ENCODE data around the gene GPR52. TPM values are rescaled to one million over a fixed set of nuclear protein-coding genes. Genes with fewer than 3 reads are reported as not detected.

The GPR52 gene, protein sequence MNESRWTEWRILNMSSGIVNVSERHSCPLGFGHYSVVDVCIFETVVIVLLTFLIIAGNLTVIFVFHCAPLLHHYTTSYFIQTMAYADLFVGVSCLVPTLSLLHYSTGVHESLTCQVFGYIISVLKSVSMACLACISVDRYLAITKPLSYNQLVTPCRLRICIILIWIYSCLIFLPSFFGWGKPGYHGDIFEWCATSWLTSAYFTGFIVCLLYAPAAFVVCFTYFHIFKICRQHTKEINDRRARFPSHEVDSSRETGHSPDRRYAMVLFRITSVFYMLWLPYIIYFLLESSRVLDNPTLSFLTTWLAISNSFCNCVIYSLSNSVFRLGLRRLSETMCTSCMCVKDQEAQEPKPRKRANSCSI
- total RNA-seq: 1 to 10 TPM in 1 of 2 donors, under 1 TPM in 1; 0.98 to 1.1 TPM

DNA sequence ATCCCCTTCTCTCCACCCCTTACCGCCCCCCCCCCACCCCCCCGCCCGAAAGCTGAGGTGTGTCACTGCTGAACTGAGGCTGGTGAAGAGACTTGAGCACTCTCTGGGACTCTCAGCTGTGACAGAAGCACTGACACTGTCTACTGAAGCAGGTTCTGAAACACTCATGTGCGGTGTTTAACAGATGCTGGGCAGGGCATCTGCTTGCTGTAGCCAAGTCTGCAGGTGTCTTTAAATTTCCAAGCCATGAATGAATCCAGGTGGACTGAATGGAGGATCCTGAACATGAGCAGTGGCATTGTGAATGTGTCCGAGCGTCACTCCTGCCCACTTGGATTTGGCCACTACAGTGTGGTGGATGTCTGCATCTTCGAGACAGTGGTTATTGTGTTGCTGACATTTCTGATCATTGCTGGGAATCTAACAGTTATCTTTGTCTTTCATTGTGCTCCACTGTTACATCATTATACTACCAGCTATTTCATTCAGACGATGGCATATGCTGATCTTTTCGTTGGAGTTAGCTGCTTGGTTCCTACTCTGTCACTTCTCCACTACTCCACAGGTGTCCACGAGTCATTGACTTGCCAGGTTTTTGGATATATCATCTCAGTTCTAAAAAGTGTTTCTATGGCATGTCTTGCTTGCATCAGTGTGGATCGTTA is at the start of gene GPR52:
Gene GPR52 (plus strand): TSS at position 99 of the 665 bp plus-strand sequence. CDS start 148 bp downstream, at position 247.
- Histone ChIP-seq H3K36me3 (no peaks in the 10 kb centered on the region), H3K9me3 (peaks cover 0 to 4% of the 10 kb centered on the region in 2 donors), H3K27ac (no peak within 1 kb of the TSS), H3K27me3 (no peaks in the 10 kb centered on the region), H3K4me1 (peaks cover 0 to 24% of the 10 kb centered on the region in 2 donors), H3K4me3 (no peak within 1 kb of the TSS)
- TF ChIP-seq, protein P1, sequence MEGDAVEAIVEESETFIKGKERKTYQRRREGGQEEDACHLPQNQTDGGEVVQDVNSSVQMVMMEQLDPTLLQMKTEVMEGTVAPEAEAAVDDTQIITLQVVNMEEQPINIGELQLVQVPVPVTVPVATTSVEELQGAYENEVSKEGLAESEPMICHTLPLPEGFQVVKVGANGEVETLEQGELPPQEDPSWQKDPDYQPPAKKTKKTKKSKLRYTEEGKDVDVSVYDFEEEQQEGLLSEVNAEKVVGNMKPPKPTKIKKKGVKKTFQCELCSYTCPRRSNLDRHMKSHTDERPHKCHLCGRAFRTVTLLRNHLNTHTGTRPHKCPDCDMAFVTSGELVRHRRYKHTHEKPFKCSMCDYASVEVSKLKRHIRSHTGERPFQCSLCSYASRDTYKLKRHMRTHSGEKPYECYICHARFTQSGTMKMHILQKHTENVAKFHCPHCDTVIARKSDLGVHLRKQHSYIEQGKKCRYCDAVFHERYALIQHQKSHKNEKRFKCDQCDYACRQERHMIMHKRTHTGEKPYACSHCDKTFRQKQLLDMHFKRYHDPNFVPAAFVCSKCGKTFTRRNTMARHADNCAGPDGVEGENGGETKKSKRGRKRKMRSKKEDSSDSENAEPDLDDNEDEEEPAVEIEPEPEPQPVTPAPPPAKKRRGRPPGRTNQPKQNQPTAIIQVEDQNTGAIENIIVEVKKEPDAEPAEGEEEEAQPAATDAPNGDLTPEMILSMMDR (IDR thresholded peaks at IDR 0.05): no peak
- DNase-seq (ENCODE audit: low spot score): no peak

DNA sequence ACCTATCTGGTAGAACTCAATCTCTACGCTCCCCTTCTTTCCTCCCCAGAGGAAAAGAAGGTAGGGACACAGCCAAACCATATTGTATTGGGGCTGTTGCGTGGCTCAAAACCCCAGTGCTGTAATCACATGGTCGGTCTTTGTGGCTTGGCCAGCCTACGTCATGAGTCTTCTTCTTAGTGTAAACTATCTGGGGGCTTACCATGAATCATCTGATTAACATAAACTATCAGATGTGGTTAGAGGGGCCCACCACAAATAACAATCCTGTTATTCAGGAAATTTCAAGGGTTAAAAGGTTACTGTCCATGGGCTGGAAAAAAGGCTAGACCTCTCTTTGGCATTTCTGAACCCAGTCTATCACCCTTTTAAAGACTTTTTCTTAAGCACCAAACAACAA is 49.5 kb upstream of the GPR52 start:
- no peak overlapping the region for H3K27ac ChIP-seq
- DNase-seq (ENCODE audit: low spot score): no peak
- peaks cover 0 to 8% of the 10 kb centered on the region in 2 donors for H3K9me3 ChIP-seq
- no peak overlapping the region for H3K4me3 ChIP-seq
- H3K4me1 ChIP-seq: no peaks in the 10 kb centered on the region
- no peaks in the 10 kb centered on the region for H3K36me3 ChIP-seq
- TF ChIP-seq, protein P1 (IDR thresholded peaks at IDR 0.05): no peak
- H3K27me3 ChIP-seq: no peaks in the 10 kb centered on the region

DNA sequence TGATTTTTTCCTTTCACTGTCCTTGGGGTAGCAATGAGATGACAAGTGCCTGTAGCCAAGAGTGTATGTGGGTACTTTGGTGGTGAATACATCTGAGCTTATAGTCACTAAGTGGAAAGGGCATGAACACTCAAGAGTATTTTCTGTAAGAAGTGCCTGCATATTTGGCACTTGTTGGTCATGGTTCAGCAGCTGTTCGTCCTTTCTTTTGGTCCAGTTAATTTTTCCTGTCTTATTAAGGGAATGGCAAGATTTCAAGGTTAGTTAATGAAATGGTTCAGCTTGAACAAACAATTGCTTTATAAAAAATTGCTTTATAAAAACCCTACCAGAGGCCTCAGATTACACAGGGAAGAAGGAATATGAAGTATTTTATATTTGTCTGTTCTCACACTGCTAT is 48.6 kb upstream of the GPR52 start:
- Histone ChIP-seq H3K27ac (no peak overlapping the region), H3K36me3 (no peaks in the 10 kb centered on the region), H3K4me1 (no peaks in the 10 kb centered on the region), H3K9me3 (peaks cover 0 to 3% of the 10 kb centered on the region in 2 donors), H3K27me3 (no peaks in the 10 kb centered on the region), H3K4me3 (no peak overlapping the region)
- DNase-seq (ENCODE audit: low spot score): no peak
- TF ChIP-seq, protein P1 (IDR thresholded peaks at IDR 0.05): no peak

DNA sequence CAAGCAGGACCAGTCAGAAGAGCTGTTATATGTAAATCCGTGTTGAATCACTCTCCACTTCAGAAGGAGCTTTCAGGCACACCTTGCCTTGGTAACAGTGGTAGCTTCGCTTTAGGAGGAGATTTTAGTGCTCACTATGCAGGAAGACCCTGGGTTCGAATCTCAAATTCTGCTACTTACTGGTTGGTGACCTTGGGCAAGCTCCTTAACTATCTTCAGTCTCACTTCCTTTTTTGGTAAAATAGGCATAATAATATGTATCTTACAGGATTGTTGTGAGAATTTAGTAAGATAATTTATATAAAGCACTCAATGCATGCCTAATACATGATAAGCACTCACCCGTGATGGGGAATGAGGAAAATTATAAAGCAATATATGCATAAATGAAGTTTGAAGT is 46.7 kb upstream of the GPR52 start:
- no peaks in the 10 kb centered on the region for H3K9me3 ChIP-seq
- H3K27ac ChIP-seq: no peak overlapping the region
- TF ChIP-seq, protein P1 (IDR thresholded peaks at IDR 0.05): no peak
- no peak overlapping the region for H3K4me3 ChIP-seq
- DNase-seq (ENCODE audit: low spot score): no peak
- H3K36me3 ChIP-seq: no peaks in the 10 kb centered on the region
- no peaks in the 10 kb centered on the region for H3K4me1 ChIP-seq
- H3K27me3 ChIP-seq: no peaks in the 10 kb centered on the region

DNA sequence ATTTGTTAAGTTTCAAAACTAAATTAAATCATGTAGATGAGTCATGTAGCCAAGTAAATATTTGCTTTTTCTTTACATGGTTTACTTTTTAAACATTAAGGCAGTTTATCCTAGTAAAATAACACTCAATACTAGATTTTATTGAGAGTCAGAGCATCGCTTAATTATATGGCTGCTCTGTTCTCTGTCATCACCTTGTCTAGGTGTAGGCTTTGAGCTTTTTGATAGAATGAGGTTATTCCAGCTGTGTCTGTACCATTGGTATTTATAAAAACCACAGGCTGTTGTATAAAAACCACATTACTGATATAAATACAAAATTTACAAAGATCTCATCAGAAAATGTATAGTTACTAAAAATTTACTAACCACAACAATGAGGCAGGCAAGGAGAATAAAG is 42.5 kb upstream of the GPR52 start:
- TF ChIP-seq, protein P1 (IDR thresholded peaks at IDR 0.05): no peak
- Histone ChIP-seq H3K27me3 (no peaks in the 10 kb centered on the region), H3K4me1 (no peaks in the 10 kb centered on the region), H3K27ac (no peak overlapping the region), H3K9me3 (no peaks in the 10 kb centered on the region), H3K4me3 (no peak overlapping the region), H3K36me3 (no peaks in the 10 kb centered on the region)
- no peak for DNase-seq (ENCODE audit: low spot score)
